SK-N-SH (cell line): ENCODE measurements around the gene UGT1A3. TPM values are rescaled to one million over a fixed set of nuclear protein-coding genes. Genes with fewer than 3 reads are reported as not detected.

Experiments used
- CTCF ChIA-PET: fragments of 300-600, 350-600 bp; formaldehyde crosslinking; extraction: SDS; loops from one replicate; lab custom pipeline; 2021; lab: Yijun Ruan, JAX
- POLR2A ChIA-PET: fragments of 350-600 bp; sonication (Branson Sonifier 250); formaldehyde crosslinking; extraction: SDS; loops from one replicate; lab custom pipeline; 2020; ENCODE audit warnings: antibody characterized with exemption, inconsistent platforms; lab: Yijun Ruan, JAX
- DNase-seq: peaks from one replicate; pipeline ENCODE4 v3.0.0; 2012
- H2AFZ ChIP-seq: fragments of 200-600 bp; sonication (generic); 2 replicates; pipeline ENCODE4 v1.8.1; 2016; ENCODE audit warnings: antibody characterized with exemption, mild to moderate bottlenecking, low read depth
- H3F3A ChIP-seq: fragments of 200-600 bp; sonication (generic); replicated peaks from 2 replicates; pipeline ENCODE3; 2016; ENCODE audit warnings: antibody characterized with exemption, mild to moderate bottlenecking; ENCODE audit not compliant: insufficient read depth
- H3K27ac ChIP-seq, 2 experiments: fragments of 200-500 bp in 1 of 2; fragments of 200-600 bp in 1 of 2; sonication (Bioruptor generic) in 1 of 2; sonication (generic), shearing (Covaris generic) in 1 of 2; 2 replicates each; pipeline versions ENCODE4 v1.5.1 to v1.6.1; 2014 to 2016; ENCODE audit warnings: low read depth in 2 of 2, inconsistent platforms in 1 of 2, low read length in 1 of 2, mild to moderate bottlenecking in 1 of 2, mixed read lengths in 1 of 2
- H3K27me3 ChIP-seq: fragments of 200-600 bp; sonication (generic), shearing (Covaris generic); 2 replicates; pipeline ENCODE4 v1.6.1; 2016; ENCODE audit warnings: mixed run types; ENCODE audit not compliant: insufficient read depth
- H3K36me3 ChIP-seq, 2 experiments: fragments of 200-500 bp in 1 of 2; fragments of 200-600 bp in 1 of 2; sonication (Bioruptor generic) in 1 of 2; sonication (generic) in 1 of 2; replicated peaks in 1 of 2; 2 replicates each; pipeline versions ENCODE3 to v1.5.1; 2014 to 2016; ENCODE audit warnings: low read length in 1 of 2, mild to moderate bottlenecking in 1 of 2; ENCODE audit not compliant: insufficient read depth in 2 of 2, control insufficient read depth in 1 of 2
- H3K4me1 ChIP-seq, 2 experiments: fragments of 200-500 bp in 1 of 2; fragments of 200-600 bp in 1 of 2; sonication (Bioruptor generic) in 1 of 2; sonication (generic), shearing (Covaris generic) in 1 of 2; 2 replicates each; pipeline versions ENCODE4 v1.5.1 to v1.6.1; 2014 to 2016; ENCODE audit warnings: low read depth in 1 of 2, low read length in 1 of 2, mixed run types in 1 of 2; ENCODE audit not compliant: insufficient read depth in 2 of 2, control insufficient read depth in 1 of 2
- H3K4me2 ChIP-seq: fragments of 200-600 bp; sonication (generic), shearing (Covaris generic); 2 replicates; pipeline ENCODE4 v1.6.1; 2017; ENCODE audit warnings: mixed run types
- H3K4me3 ChIP-seq, 2 experiments: fragments of 200-500 bp in 1 of 2; fragments of 200-600 bp in 1 of 2; sonication (Bioruptor generic) in 1 of 2; sonication (generic), shearing (Covaris generic) in 1 of 2; 2 replicates each; pipeline versions ENCODE4 v1.5.1 to v1.8.1; 2014 to 2016; ENCODE audit warnings: low read depth in 2 of 2, inconsistent platforms in 1 of 2, low read length in 1 of 2, mild to moderate bottlenecking in 1 of 2, mixed read lengths in 1 of 2, moderate library complexity in 1 of 2
- H3K79me2 ChIP-seq: fragments of 200-600 bp; sonication (generic); 2 replicates; pipeline ENCODE4 v1.8.1; 2017; ENCODE audit warnings: mild to moderate bottlenecking; ENCODE audit not compliant: insufficient read depth
- H3K9ac ChIP-seq: fragments of 200-600 bp; sonication (generic); 2 replicates; pipeline ENCODE4 v1.6.1; 2017; ENCODE audit warnings: mixed run types
- H3K9me2 ChIP-seq: fragments of 200-600 bp; sonication (generic); 2 replicates; pipeline ENCODE4 v1.6.1; 2017; ENCODE audit warnings: mixed run types
- H3K9me3 ChIP-seq: fragments of 200-600 bp; sonication (generic); 2 replicates; pipeline ENCODE4 v1.6.1; 2017; ENCODE audit warnings: mixed run types, mild to moderate bottlenecking, moderate library complexity
- H4K20me1 ChIP-seq: fragments of 200-600 bp; sonication (generic); 2 replicates; pipeline ENCODE4 v1.6.1; 2017; ENCODE audit warnings: mild to moderate bottlenecking, mixed run types; ENCODE audit not compliant: insufficient read depth
- ELF1 ChIP-seq: IDR thresholded peaks from 2 replicates; pipeline ENCODE4 v1.4.0; 2012
- EP300 ChIP-seq, 2 experiments: IDR thresholded peaks; 2 replicates each; pipeline versions ENCODE4 v1.4.0 to v1.6.1; 2012; ENCODE audit warnings: borderline replicate concordance in 1 of 2, low read depth in 1 of 2, low read length in 1 of 2
- FOXJ3 ChIP-seq: sonication (generic); formaldehyde crosslinking; IDR thresholded peaks from 2 replicates; pipeline ENCODE4 v1.5.1; 2020; ENCODE audit warnings: mild to moderate bottlenecking, missing genetic modification reagents
- FOXM1 ChIP-seq: IDR thresholded peaks from 2 replicates; pipeline ENCODE4 v1.4.0; 2012; ENCODE audit warnings: low read depth, mild to moderate bottlenecking
- GABPA ChIP-seq: IDR thresholded peaks from 2 replicates; pipeline ENCODE4 v1.4.0; 2012; ENCODE audit warnings: low read depth, mild to moderate bottlenecking
- GATA2 ChIP-seq: sonication (generic); formaldehyde crosslinking; IDR thresholded peaks from 2 replicates; pipeline ENCODE4 v1.5.0; 2020; ENCODE audit warnings: mild to moderate bottlenecking, missing genetic modification reagents
- IRF3 ChIP-seq: fragments of 150-350 bp; IDR thresholded peaks from 2 replicates; pipeline ENCODE4 v1.6.1; 2016; ENCODE audit warnings: mild to moderate bottlenecking, low read depth, low read length
- JUND ChIP-seq: IDR thresholded peaks from 2 replicates; pipeline ENCODE4 v1.4.0; 2012
- MEF2A ChIP-seq: IDR thresholded peaks from 2 replicates; pipeline ENCODE4 v1.4.0; 2012; ENCODE audit warnings: low read depth, borderline replicate concordance
- MXI1 ChIP-seq: IDR thresholded peaks from 2 replicates; pipeline ENCODE4 v1.6.1; 2012; ENCODE audit warnings: mild to moderate bottlenecking, low read depth, low read length, improper control_type of control experiment
- NRF1 ChIP-seq: IDR thresholded peaks from 2 replicates; pipeline ENCODE4 v1.6.1; 2012; ENCODE audit warnings: low read depth, mild to moderate bottlenecking, low read length
- POLR2AphosphoS5 ChIP-seq: IDR thresholded peaks from 2 replicates; pipeline ENCODE4 v1.6.1; 2012; ENCODE audit warnings: low read depth, low read length
- RAD21 ChIP-seq: IDR thresholded peaks from 2 replicates; pipeline ENCODE4 v1.6.1; 2012; ENCODE audit warnings: mild to moderate bottlenecking, low read length
- RCOR1 ChIP-seq: fragments of 150-350 bp; IDR thresholded peaks from 2 replicates; pipeline ENCODE4 v1.6.1; 2017; ENCODE audit warnings: antibody characterized with exemption, low read length
- RXRA ChIP-seq: IDR thresholded peaks from 2 replicates; pipeline ENCODE4 v1.4.0; 2012; ENCODE audit warnings: low read depth, mild to moderate bottlenecking, borderline replicate concordance
- SIN3A ChIP-seq: IDR thresholded peaks from 2 replicates; pipeline ENCODE4 v1.6.1; 2012; ENCODE audit warnings: low read depth, mild to moderate bottlenecking, low read length, moderate library complexity, borderline replicate concordance
- SMC3 ChIP-seq: IDR thresholded peaks from 2 replicates; pipeline ENCODE4 v1.6.1; 2012; ENCODE audit warnings: low read depth, low read length, improper control_type of control experiment
- TAF1 ChIP-seq: IDR thresholded peaks from 2 replicates; pipeline ENCODE4 v1.6.1; 2012; ENCODE audit warnings: low read depth, mild to moderate bottlenecking, low read length, moderate library complexity, borderline replicate concordance
- TCF12 ChIP-seq: IDR thresholded peaks from 2 replicates; pipeline ENCODE4 v1.4.0; 2012
- TEAD4 ChIP-seq: IDR thresholded peaks from 2 replicates; pipeline ENCODE4 v1.4.0; 2012; ENCODE audit warnings: mild to moderate bottlenecking, borderline replicate concordance; ENCODE audit not compliant: insufficient read depth
- USF2 ChIP-seq: fragments of 150-350 bp; IDR thresholded peaks from 2 replicates; pipeline ENCODE4 v1.6.1; 2017; ENCODE audit warnings: antibody characterized with exemption, low read length, low read depth, borderline replicate concordance
- YY1 ChIP-seq: IDR thresholded peaks from 2 replicates; pipeline ENCODE4 v1.4.0; 2012; ENCODE audit warnings: low read depth, mild to moderate bottlenecking
- ZBTB33 ChIP-seq: IDR thresholded peaks from 2 replicates; pipeline ENCODE4 v1.4.0; 2012; ENCODE audit warnings: low read depth, borderline replicate concordance
- WGBS: methylation state at CpG from one replicate; pipeline ENCODE4 v1.1.6; 2017; ENCODE audit warnings: low lambda C conversion rate; 5-methylcytosine and 5-hydroxymethylcytosine counted together
- polyA plus RNA-seq, 3 experiments: library from polyadenylated mRNA; depleted of rRNA; stranded (reverse); fragments of >200 nt; gene quantifications; 2 replicates each; pipeline ENCODE4 v1.2.3, GENCODE V29; 2012

Gene UGT1A3
- polyA plus RNA-seq, 1 of the 3 experiments (the other 2 are of a cell fraction): not detected

GRCh38 chr2:233768076-233768475 lies 39.2 kb downstream of the UGT1A3 start:
- POLR2A ChIA-PET: no interaction called here
- Histone ChIP-seq H3K4me2 (no peak overlapping the region), H3K36me3 (no peaks in the 10 kb centered on the region), H3K9me2 (no peaks in the 10 kb centered on the region), H3K27me3 (no peaks in the 10 kb centered on the region; the same call in 1 of the 2 replicates), H3F3A (no peaks in the 10 kb centered on the region), H3K9me3 (no peaks in the 10 kb centered on the region), H3K4me3 (no peak overlapping the region), H4K20me1 (no peaks in the 10 kb centered on the region), H3K27ac (no peak overlapping the region), H2AFZ (no peak overlapping the region), H3K9ac (no peak overlapping the region), H3K4me1 (no peaks in the 10 kb centered on the region), H3K79me2 (no peaks in the 10 kb centered on the region)
- WGBS: 70% methylated on average over 4 of the region's 4 CpGs
- TF ChIP-seq GABPA (no peak), MEF2A (no peak), RCOR1 (no peak), RAD21 (no peak), FOXJ3 (CRISPR knock-in tag) (no peak), MXI1 (no peak)
- DNase-seq: no peak
- CTCF ChIA-PET: no interaction called here

- H3K36me3 ChIP-seq: no peaks in the 10 kb centered on the region
- H3K9me2 ChIP-seq: no peaks in the 10 kb centered on the region
- no peak overlapping the region for H3K4me3 ChIP-seq
- POLR2A ChIA-PET: no interaction called here
- no peak overlapping the region for H2AFZ ChIP-seq
- H3K9me3 ChIP-seq: no peaks in the 10 kb centered on the region
- no peak overlapping the region for H3K4me2 ChIP-seq
- TF ChIP-seq SMC3 (no peak), SIN3A (no peak), NRF1 (no peak), TEAD4 (no peak), RXRA (no peak), FOXJ3 (CRISPR knock-in tag) (no peak), YY1 (no peak), GATA2 (CRISPR knock-in tag) (no peak), MEF2A (no peak), POLR2AphosphoS5 (no peak), TAF1 (no peak), FOXM1 (no peak), IRF3 (no peak), EP300 (IDR thresholded peaks at IDR 0.05; ENCODE audit: borderline replicate concordance in 1 of 2, low read depth in 1 of 2, low read length in 1 of 2) (no peak), USF2 (no peak), TCF12 (no peak), ZBTB33 (no peak), ELF1 (no peak), JUND (no peak)
- TF ChIP-seq, all 33 proteins: peak for 0
- H3K9ac ChIP-seq: no peak overlapping the region
- H4K20me1 ChIP-seq: no peaks in the 10 kb centered on the region
- H3K27ac ChIP-seq: no peak overlapping the region
- H3K4me1 ChIP-seq: no peaks in the 10 kb centered on the region
- no peaks in the 10 kb centered on the region for H3K79me2 ChIP-seq
- no peak for DNase-seq
- CTCF ChIA-PET: no interaction called here
- WGBS: 78% methylated on average over 9 of the region's 9 CpGs
- no peaks in the 10 kb centered on the region for H3F3A ChIP-seq
- no peaks in the 10 kb centered on the region; the same call in 1 of the 2 replicates for H3K27me3 ChIP-seq
Observed at GRCh38 chr2:233769260-233769659, 40.4 kb downstream of the UGT1A3 start.
